Measurements from ENCODE around the gene CEMIP2. TPM values are rescaled to one million over a fixed set of nuclear protein-coding genes. Genes with fewer than 3 reads are reported as not detected.

CEMIP2 gene
- total RNA-seq, 4 donors from 2014 or later, result 10.6 to 29.9 (median 14.7) TPM

DNA sequence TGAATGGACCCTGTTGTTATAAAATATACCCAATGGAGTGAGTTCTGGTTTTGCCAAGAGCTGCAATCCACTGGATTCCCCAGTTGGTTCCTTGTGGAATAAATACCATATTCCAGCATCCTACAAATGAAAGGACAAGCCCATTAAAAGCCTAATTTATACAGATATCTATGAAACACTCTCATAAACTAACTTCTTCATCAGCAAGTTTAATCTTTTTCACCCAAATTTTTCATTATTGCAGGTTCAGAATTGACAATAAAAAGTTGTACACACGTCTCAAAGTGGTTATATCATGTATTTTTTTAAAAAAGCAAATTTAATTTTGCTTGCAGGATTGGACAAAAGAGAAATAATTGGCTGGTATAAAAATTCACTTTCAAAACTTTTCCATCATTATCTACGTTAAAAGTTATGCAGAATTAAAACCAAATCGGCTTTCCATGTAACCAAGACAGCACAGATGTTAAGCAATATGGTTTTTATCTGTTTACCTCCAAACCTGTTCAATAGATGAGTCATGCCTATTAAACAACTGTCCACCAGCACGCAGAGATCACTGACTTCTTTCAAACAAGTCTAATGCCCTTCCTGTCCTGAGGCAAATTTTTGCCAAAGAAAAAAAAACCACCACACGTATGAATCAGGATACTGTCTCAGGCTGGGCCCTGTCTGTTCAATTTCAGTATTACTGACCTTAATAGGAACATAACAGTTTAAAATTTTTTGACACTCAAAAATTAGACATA is 42.5 kb downstream of the CEMIP2 start:
- Histone ChIP-seq H3K4me1 (no peaks in the 10 kb centered on the region), H3K36me3 (peaks cover 0 to 77% of the 10 kb centered on the region in 2 donors), H3K27me3 (no peaks in the 10 kb centered on the region), H3K27ac (no peak overlapping the region), H3K4me3 (no peak overlapping the region), H3K9me3 (no peaks in the 10 kb centered on the region)
- intact Hi-C loops (cut with DNase I; ENCODE audit: low total_unique reads), result no loop called here
- no peak for DNase-seq
- TF ChIP-seq, protein P1, sequence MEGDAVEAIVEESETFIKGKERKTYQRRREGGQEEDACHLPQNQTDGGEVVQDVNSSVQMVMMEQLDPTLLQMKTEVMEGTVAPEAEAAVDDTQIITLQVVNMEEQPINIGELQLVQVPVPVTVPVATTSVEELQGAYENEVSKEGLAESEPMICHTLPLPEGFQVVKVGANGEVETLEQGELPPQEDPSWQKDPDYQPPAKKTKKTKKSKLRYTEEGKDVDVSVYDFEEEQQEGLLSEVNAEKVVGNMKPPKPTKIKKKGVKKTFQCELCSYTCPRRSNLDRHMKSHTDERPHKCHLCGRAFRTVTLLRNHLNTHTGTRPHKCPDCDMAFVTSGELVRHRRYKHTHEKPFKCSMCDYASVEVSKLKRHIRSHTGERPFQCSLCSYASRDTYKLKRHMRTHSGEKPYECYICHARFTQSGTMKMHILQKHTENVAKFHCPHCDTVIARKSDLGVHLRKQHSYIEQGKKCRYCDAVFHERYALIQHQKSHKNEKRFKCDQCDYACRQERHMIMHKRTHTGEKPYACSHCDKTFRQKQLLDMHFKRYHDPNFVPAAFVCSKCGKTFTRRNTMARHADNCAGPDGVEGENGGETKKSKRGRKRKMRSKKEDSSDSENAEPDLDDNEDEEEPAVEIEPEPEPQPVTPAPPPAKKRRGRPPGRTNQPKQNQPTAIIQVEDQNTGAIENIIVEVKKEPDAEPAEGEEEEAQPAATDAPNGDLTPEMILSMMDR (IDR thresholded peaks at IDR 0.05 in 4 of 5, conservative IDR thresholded peaks at IDR 0.05 in 1 of 5), result no peak
- TF ChIP-seq POLR2A (IDR thresholded peaks at IDR 0.05), result no peak
- in situ Hi-C loops (cut with MboI; ENCODE audit: low sequenced_read_pairs in 4 of 4), result no loop called here
- ATAC-seq, result no peak

- ATAC-seq, result no peak
Observed at GRCh38 chr9:71721855-71722254, 46.5 kb downstream of the CEMIP2 start.

DNA sequence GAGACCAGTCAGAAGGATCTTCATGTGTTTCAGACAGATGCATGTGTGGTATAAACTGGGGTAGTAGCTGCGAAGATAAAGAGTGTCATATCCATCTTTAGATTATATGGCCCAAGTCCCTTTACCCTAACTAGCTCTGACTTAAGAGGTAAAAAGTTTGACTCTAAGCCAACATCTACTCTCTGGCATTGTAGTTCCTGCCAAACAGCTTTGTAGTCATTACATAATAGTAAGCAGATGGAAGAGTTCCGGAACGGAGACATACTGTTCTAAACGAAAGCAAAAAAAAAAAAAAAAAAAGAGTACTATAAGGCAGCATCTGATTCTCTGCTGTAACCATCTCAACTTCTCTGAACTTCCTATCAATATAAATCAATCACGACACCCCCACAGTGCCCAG is 48.8 kb downstream of the CEMIP2 start:
- TF ChIP-seq, protein P1 (IDR thresholded peaks at IDR 0.05 in 4 of 5, conservative IDR thresholded peaks at IDR 0.05 in 1 of 5), result no peak
- TF ChIP-seq POLR2A (IDR thresholded peaks at IDR 0.05), result no peak
- in situ Hi-C loops (cut with MboI; ENCODE audit: low sequenced_read_pairs in 4 of 4), result no loop called here
- ATAC-seq (peak; percentile 60 to 93), DNase-seq (no peak)
- intact Hi-C loops (cut with DNase I; ENCODE audit: low total_unique reads), result loop anchor here (5.0 kb wide), 1 partner anchor 48 kb away; the partner anchor contains the start of gene CEMIP2
- Histone ChIP-seq H3K9me3 (no peaks in the 10 kb centered on the region), H3K27me3 (no peaks in the 10 kb centered on the region), H3K4me3 (no peak overlapping the region), H3K27ac (peak overlapping the region in 1 of 4 donors; percentile 50), H3K36me3 (peaks cover 0 to 43% of the 10 kb centered on the region in 2 donors), H3K4me1 (peaks cover 0 to 11% of the 10 kb centered on the region in 2 donors)

More at GRCh38 chr9:71721855-71722254, 46.5 kb downstream of the CEMIP2 start:
- Histone ChIP-seq H3K4me1 (peaks cover 0 to 11% of the 10 kb centered on the region in 2 donors), H3K27me3 (no peaks in the 10 kb centered on the region), H3K27ac (no peak overlapping the region), H3K9me3 (no peaks in the 10 kb centered on the region), H3K36me3 (peaks cover 0 to 49% of the 10 kb centered on the region in 2 donors), H3K4me3 (no peak overlapping the region)
- in situ Hi-C loops (cut with MboI; ENCODE audit: low sequenced_read_pairs in 4 of 4) (no loop called here), intact Hi-C loops (cut with DNase I; ENCODE audit: low total_unique reads) (no loop called here)
- no peak for DNase-seq
- TF ChIP-seq, protein P1 (IDR thresholded peaks at IDR 0.05 in 4 of 5, conservative IDR thresholded peaks at IDR 0.05 in 1 of 5), result no peak
- no peak for TF ChIP-seq POLR2A (IDR thresholded peaks at IDR 0.05)

- Histone ChIP-seq H3K27me3 (no peaks in the 10 kb centered on the region), H3K4me3 (no peak overlapping the region), H3K9me3 (no peaks in the 10 kb centered on the region), H3K27ac (peak overlapping the region in 1 of 4 donors; percentile 31), H3K4me1 (peaks cover 0 to 11% of the 10 kb centered on the region in 2 donors), H3K36me3 (peaks cover 0 to 47% of the 10 kb centered on the region in 2 donors)
- in situ Hi-C loops (cut with MboI; ENCODE audit: low sequenced_read_pairs in 4 of 4), result no loop called here
- intact Hi-C loops (cut with DNase I; ENCODE audit: low total_unique reads), result loop anchor here (5.0 kb wide), 1 partner anchor 48 kb away; the partner anchor contains the start of gene CEMIP2
- TF ChIP-seq POLR2A (IDR thresholded peaks at IDR 0.05), result no peak
- TF ChIP-seq, protein P1 (IDR thresholded peaks at IDR 0.05 in 4 of 5, conservative IDR thresholded peaks at IDR 0.05 in 1 of 5), result no peak
- DNase-seq (no peak), ATAC-seq (no peak)
Observed at GRCh38 chr9:71719088-71719487, 49.2 kb downstream of the CEMIP2 start.
